COR-L47 (cell line): ENCODE measurements around the gene RBPJ.
"Not testable (repeated sequence)": the region's sequence is repeated elsewhere in the genome, so short reads cannot be mapped to it uniquely, and the experiment has no call there.

Experiments
- DNase-seq: peaks from one replicate; lab custom pipeline; 2025; lab: John Stamatoyannopoulos, UW

The RBPJ gene

GRCh38 chr4:26375551-26375950 lies 54.7 kb downstream of the RBPJ start:
- no peak for DNase-seq

GRCh38 chr4:26377328-26378311 lies 56.8 kb downstream of the RBPJ start:
- DNase-seq, result no peak

- DNase-seq, result no peak
These were observed 59.0 kb downstream of the RBPJ start for GRCh38 chr4:26379837-26380236.

GRCh38 chr4:26380740-26381139 lies 59.9 kb downstream of the RBPJ start:
- no peak for DNase-seq

GRCh38 chr4:26384380-26385057 lies 63.7 kb downstream of the RBPJ start:
- DNase-seq, result no peak

GRCh38 chr4:26385690-26386089 lies 64.9 kb downstream of the RBPJ start:
- no peak for DNase-seq

- no peak for DNase-seq
These were observed 65.6 kb downstream of the RBPJ start for GRCh38 chr4:26386386-26386785.

GRCh38 chr4:26388671-26389070 lies 67.9 kb downstream of the RBPJ start:
- DNase-seq, result no peak

- DNase-seq, result no peak
These were observed 76.3 kb downstream of the RBPJ start for GRCh38 chr4:26397086-26397485.

GRCh38 chr4:26400132-26400531 lies 79.3 kb downstream of the RBPJ start:
- DNase-seq, result no peak

- not testable (repeated sequence) for DNase-seq
These were observed 81.2 kb downstream of the RBPJ start for GRCh38 chr4:26402017-26402416.

GRCh38 chr4:26402458-26402857 lies 81.6 kb downstream of the RBPJ start:
- no peak for DNase-seq

- DNase-seq, result no peak
These were observed 84.0 kb downstream of the RBPJ start for GRCh38 chr4:26404743-26405206.

GRCh38 chr4:26406346-26406975 lies 85.6 kb downstream of the RBPJ start:
- no peak for DNase-seq

GRCh38 chr4:26407476-26407875 lies 86.7 kb downstream of the RBPJ start:
- DNase-seq, result no peak

GRCh38 chr4:26410385-26411293 lies 89.8 kb downstream of the RBPJ start:
- peak; percentile 41 for DNase-seq

- DNase-seq, result no peak
These were observed 91.9 kb downstream of the RBPJ start for GRCh38 chr4:26412381-26413372.

GRCh38 chr4:26413582-26413981 lies 92.8 kb downstream of the RBPJ start:
- DNase-seq, result no peak

GRCh38 chr4:26418107-26418506 lies 97.3 kb downstream of the RBPJ start:
- no peak for DNase-seq

GRCh38 chr4:26418850-26419249 lies 98.0 kb downstream of the RBPJ start:
- DNase-seq, result no peak
